HEK293 (cell line): ENCODE measurements around the gene IRS2.

Experiments used
- TF ChIP-seq, protein P1 (sequence below): fragments of 450-650 bp; formaldehyde crosslinking; IDR thresholded peaks from 2 replicates; pipeline ENCODE4 v1.5.1; 2016; ENCODE audit warnings: missing biosample characterization, missing genetic modification characterization, low read depth
- TF ChIP-seq, protein P2 (sequence below): fragments of 450-650 bp; formaldehyde crosslinking; IDR thresholded peaks from 2 replicates; pipeline ENCODE4 v1.5.1; 2016; ENCODE audit warnings: missing biosample characterization, missing genetic modification characterization

DNA sequence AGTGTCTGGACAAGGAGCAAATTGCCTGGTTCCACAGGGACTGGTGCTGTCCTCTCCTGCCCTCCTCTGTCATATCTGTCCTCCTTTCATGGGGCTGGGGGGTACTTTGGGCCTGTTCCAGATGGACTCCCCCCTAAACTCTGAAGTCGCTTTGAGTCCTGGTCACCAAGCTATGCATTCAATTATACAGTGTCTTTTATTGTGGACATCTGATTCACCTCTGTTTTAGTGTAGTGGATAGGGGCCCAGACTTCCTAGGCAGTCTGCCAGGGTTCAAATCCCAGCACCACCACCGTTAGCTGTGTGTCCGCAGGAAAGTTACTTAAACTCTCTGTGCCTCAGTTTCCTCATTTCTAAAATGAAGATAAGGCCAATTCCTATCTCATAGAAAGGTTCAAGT, 21.0 kb upstream of the IRS2 start:
- TF ChIP-seq, protein P1, sequence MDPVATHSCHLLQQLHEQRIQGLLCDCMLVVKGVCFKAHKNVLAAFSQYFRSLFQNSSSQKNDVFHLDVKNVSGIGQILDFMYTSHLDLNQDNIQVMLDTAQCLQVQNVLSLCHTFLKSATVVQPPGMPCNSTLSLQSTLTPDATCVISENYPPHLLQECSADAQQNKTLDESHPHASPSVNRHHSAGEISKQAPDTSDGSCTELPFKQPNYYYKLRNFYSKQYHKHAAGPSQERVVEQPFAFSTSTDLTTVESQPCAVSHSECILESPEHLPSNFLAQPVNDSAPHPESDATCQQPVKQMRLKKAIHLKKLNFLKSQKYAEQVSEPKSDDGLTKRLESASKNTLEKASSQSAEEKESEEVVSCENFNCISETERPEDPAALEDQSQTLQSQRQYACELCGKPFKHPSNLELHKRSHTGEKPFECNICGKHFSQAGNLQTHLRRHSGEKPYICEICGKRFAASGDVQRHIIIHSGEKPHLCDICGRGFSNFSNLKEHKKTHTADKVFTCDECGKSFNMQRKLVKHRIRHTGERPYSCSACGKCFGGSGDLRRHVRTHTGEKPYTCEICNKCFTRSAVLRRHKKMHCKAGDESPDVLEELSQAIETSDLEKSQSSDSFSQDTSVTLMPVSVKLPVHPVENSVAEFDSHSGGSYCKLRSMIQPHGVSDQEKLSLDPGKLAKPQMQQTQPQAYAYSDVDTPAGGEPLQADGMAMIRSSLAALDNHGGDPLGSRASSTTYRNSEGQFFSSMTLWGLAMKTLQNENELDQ (tag by site-specific recombination) = no peak
- TF ChIP-seq, protein P2, sequence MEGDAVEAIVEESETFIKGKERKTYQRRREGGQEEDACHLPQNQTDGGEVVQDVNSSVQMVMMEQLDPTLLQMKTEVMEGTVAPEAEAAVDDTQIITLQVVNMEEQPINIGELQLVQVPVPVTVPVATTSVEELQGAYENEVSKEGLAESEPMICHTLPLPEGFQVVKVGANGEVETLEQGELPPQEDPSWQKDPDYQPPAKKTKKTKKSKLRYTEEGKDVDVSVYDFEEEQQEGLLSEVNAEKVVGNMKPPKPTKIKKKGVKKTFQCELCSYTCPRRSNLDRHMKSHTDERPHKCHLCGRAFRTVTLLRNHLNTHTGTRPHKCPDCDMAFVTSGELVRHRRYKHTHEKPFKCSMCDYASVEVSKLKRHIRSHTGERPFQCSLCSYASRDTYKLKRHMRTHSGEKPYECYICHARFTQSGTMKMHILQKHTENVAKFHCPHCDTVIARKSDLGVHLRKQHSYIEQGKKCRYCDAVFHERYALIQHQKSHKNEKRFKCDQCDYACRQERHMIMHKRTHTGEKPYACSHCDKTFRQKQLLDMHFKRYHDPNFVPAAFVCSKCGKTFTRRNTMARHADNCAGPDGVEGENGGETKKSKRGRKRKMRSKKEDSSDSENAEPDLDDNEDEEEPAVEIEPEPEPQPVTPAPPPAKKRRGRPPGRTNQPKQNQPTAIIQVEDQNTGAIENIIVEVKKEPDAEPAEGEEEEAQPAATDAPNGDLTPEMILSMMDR (tag by site-specific recombination) = no peak
